Esophagus muscularis mucosa (tissue), 4 donors: ENCODE data around the gene OSBPL1A.

Experiments used
- CTCF ChIP-seq, 3 experiments: fragments of 200-600 bp in 2 of 3; fragments of 450-650 bp in 1 of 3; sonication (generic) in 2 of 3; IDR thresholded peaks; one replicate each; pipeline ENCODE4 v1.5.1; 2017 to 2019; ENCODE audit warnings: antibody characterized with exemption in 3 of 3, mild to moderate bottlenecking in 2 of 3, moderate library complexity in 1 of 3
- EP300 ChIP-seq: sonication (generic); formaldehyde crosslinking; IDR thresholded peaks from one replicate; pipeline ENCODE4 v1.6.1; 2017; ENCODE audit warnings: antibody characterized with exemption
- POLR2A ChIP-seq: fragments of 450-650 bp; IDR thresholded peaks from one replicate; pipeline ENCODE4 v1.6.1; 2017; ENCODE audit warnings: antibody characterized with exemption, moderate library complexity, mild to moderate bottlenecking, low read depth
- POLR2AphosphoS5 ChIP-seq, 2 donors: sonication (generic); formaldehyde crosslinking; IDR thresholded peaks; one replicate each; pipeline ENCODE4 v1.6.1; 2017; ENCODE audit warnings: antibody characterized with exemption in 2 of 2

- no peak for TF ChIP-seq CTCF (IDR thresholded peaks at IDR 0.05)
- TF ChIP-seq POLR2AphosphoS5 (IDR thresholded peaks at IDR 0.05), result no peak
- TF ChIP-seq EP300, result no peak
- no peak for TF ChIP-seq POLR2A
Measured at GRCh38 chr18:24120676-24121075, 276.9 kb downstream of the OSBPL1A start.
